ENCODE data around the gene TOE1. TPM values are rescaled to one million over a fixed set of nuclear protein-coding genes. Genes with fewer than 3 reads are reported as not detected.
"Not testable (repeated sequence)": the region's sequence is repeated elsewhere in the genome, so short reads cannot be mapped to it uniquely, and the experiment has no call there.

TOE1 gene
- total and polyA plus RNA-seq, 2 of the 8 experiments (the other 6 are each of a cell fraction or from before 2014, with no cell fraction given), result 15.2 to 25.8 TPM

- not testable (repeated sequence) for H3K27me3 ChIP-seq (replicated peaks in 1 of 4; ENCODE audit: control insufficient read depth in 3 of 4, extremely low read depth in 1 of 4, insufficient read depth in 3 of 4, low read length in 3 of 4); H4K5ac ChIP-seq (ENCODE audit: insufficient read length, low read depth, low read length); H4K8ac ChIP-seq (ENCODE audit: extremely low read depth, insufficient read depth, low read length); H3K23me2 ChIP-seq (ENCODE audit: low read depth, low read length); H2AFZ ChIP-seq (ENCODE audit: low read length); H3K9ac ChIP-seq (replicated peaks in 1 of 4; ENCODE audit: extremely low read depth in 1 of 4, low read depth in 3 of 4, low read length in 3 of 4); H4K20me1 ChIP-seq (replicated peaks in 1 of 2; ENCODE audit: control insufficient read depth in 1 of 2, insufficient read depth in 2 of 2, low read length in 2 of 2); H2BK20ac ChIP-seq (ENCODE audit: low read length); H2BK12ac ChIP-seq (ENCODE audit: low read depth, low read length); H3K79me1 ChIP-seq (ENCODE audit: low read depth, low read length); H3K56ac ChIP-seq (replicated peaks; ENCODE audit: insufficient read length, low read depth, low read length); H3K4ac ChIP-seq (replicated peaks; ENCODE audit: insufficient read length, low read depth, low read length); H4K91ac ChIP-seq (replicated peaks; ENCODE audit: insufficient read length, low read length); H2AK5ac ChIP-seq (ENCODE audit: low read depth, low read length); H3K18ac ChIP-seq (ENCODE audit: extremely low read depth, low read length); DNase-seq (ENCODE audit: low read depth in 1 of 2, low spot score in 2 of 2); H2BK15ac ChIP-seq (ENCODE audit: low read length); H3K9me3 ChIP-seq (ENCODE audit: insufficient read depth in 2 of 2, low read depth in 1 of 2, low read length in 1 of 2); FAIRE-seq; H3K23ac ChIP-seq (ENCODE audit: insufficient read length); H3K36me3 ChIP-seq (ENCODE audit: control insufficient read depth in 2 of 4, insufficient read depth in 4 of 4, low read length in 3 of 4); H3K14ac ChIP-seq (ENCODE audit: insufficient read length); H3K79me2 ChIP-seq (ENCODE audit: control insufficient read depth in 1 of 2, insufficient read depth in 2 of 2, low read length in 2 of 2); H2BK5ac ChIP-seq (ENCODE audit: low read depth, low read length); H2BK120ac ChIP-seq (replicated peaks; ENCODE audit: low read depth, low read length)
- WGBS, 2 experiments (ENCODE audit: extremely low coverage in 1 of 2, insufficient coverage in 1 of 2, insufficient read length in 1 of 2, insufficient replicate concordance in 2 of 2, low coverage in 1 of 2, low lambda C conversion rate in 2 of 2, missing lambda C conversion rate in 1 of 2), result 57% methylated on average over 7 of the region's 7 CpGs; no CpG with 5 or more reads in 1 of the 2 experiments
- TF ChIP-seq RAD21 (IDR thresholded peaks at IDR 0.05 in 1 of 2, conservative IDR thresholded peaks at IDR 0.05 in 1 of 2; ENCODE audit: low read depth in 2 of 2, low read length in 2 of 2) (peak in 1 of 2 experiments; percentile 24; a peak in 1 of 4 replicates), TEAD4 (IDR thresholded peaks at IDR 0.05; ENCODE audit: low read depth, low read length) (peak; percentile 75)
- H3K4me1 ChIP-seq (replicated peaks in 1 of 4; ENCODE audit: control insufficient read depth in 3 of 4, insufficient read depth in 4 of 4, low read length in 3 of 4), result peaks cover 2 to 11% (median 8%) of the 10 kb centered on the region in 4 experiments
- peak overlapping the region in 1 of 4 experiments; percentile 19; a peak in 1 of 8 replicates for H3K4me3 ChIP-seq (ENCODE audit: extremely low read depth in 1 of 4, insufficient read depth in 2 of 4, low read depth in 3 of 4, low read length in 4 of 4)
- peak overlapping the region; percentile 16 to 44; a peak in 3 of 4 replicates for H3K4me2 ChIP-seq (ENCODE audit: insufficient read depth in 1 of 2, low read depth in 2 of 2, low read length in 2 of 2)
- CTCF ChIA-PET (ENCODE audit: partially characterized antibody), result interaction anchor here (0.6 to 10.3 kb wide), 21 partner anchors 8 to 818 kb away, joined by 3 to 194 read pairs (median 4); partner anchors contain the start of genes HPDL, MUTYH, TESK2 and TOE1
- H3K27ac ChIP-seq (ENCODE audit: low read depth, low read length), result peak overlapping the region; percentile 27; the same call in 1 of the 2 replicates
- POLR2A ChIA-PET (ENCODE audit: partially characterized antibody), result interaction anchor here (1.4 to 14.2 kb wide), 6 partner anchors 18 to 231 kb away, joined by 3 to 162 read pairs (median 4); partner anchors contain the start of genes HPDL, MUTYH, PRDX1 and TOE1
These were observed 21.0 kb downstream of the TOE1 start for GRCh38 chr1:45360981-45361380.
